Epithelial cell of esophagus (primary cell): Measurements from ENCODE around the gene TARP.
A peak's percentile ranks its signal among the peaks of the same experiment; 100 is the strongest.
"Not testable (repeated sequence)": the region's sequence is repeated elsewhere in the genome, so short reads cannot be mapped to it uniquely, and the experiment has no call there.

Experiments used
- DNase-seq: peaks from one replicate; pipeline ENCODE4 v3.0.0; 2010; ENCODE audit warnings: low read depth
- H3K4me3 ChIP-seq: 2 replicates; pipeline ENCODE4 v1.5.1; 2011; ENCODE audit warnings: mild to moderate bottlenecking, low read length, control low read depth
- TF ChIP-seq, protein P1 (sequence below): IDR thresholded peaks from 2 replicates; pipeline ENCODE4 v1.5.1; 2011; ENCODE audit warnings: low read depth, mild to moderate bottlenecking, low read length, control low read depth, inconsistent platforms; ENCODE audit not compliant: insufficient read depth; ENCODE audit errors: missing control alignments

Gene TARP

DNA sequence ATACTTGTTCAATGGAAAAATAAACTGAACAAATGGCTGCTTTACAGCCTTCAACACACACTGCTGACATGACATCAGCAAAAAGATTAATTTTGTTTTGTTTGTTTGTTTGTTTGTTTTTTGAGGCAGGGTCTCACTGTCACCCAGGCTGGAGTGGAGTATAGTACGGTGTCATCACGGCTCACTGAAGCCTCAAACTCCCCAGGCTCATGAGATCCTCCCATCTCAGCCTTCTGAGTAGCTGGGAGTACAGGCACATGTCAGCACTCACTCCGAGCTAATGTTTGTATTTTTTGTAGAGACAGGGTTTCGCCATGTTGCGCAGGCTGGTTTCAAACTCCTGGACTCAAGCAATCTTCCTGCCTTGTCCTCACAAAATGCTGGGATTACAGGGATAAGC is 10.9 kb downstream of the TARP start:
- TF ChIP-seq, protein P1, sequence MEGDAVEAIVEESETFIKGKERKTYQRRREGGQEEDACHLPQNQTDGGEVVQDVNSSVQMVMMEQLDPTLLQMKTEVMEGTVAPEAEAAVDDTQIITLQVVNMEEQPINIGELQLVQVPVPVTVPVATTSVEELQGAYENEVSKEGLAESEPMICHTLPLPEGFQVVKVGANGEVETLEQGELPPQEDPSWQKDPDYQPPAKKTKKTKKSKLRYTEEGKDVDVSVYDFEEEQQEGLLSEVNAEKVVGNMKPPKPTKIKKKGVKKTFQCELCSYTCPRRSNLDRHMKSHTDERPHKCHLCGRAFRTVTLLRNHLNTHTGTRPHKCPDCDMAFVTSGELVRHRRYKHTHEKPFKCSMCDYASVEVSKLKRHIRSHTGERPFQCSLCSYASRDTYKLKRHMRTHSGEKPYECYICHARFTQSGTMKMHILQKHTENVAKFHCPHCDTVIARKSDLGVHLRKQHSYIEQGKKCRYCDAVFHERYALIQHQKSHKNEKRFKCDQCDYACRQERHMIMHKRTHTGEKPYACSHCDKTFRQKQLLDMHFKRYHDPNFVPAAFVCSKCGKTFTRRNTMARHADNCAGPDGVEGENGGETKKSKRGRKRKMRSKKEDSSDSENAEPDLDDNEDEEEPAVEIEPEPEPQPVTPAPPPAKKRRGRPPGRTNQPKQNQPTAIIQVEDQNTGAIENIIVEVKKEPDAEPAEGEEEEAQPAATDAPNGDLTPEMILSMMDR, result no peak
- H3K4me3 ChIP-seq, result no peak overlapping the region
- DNase-seq, result no peak

DNA sequence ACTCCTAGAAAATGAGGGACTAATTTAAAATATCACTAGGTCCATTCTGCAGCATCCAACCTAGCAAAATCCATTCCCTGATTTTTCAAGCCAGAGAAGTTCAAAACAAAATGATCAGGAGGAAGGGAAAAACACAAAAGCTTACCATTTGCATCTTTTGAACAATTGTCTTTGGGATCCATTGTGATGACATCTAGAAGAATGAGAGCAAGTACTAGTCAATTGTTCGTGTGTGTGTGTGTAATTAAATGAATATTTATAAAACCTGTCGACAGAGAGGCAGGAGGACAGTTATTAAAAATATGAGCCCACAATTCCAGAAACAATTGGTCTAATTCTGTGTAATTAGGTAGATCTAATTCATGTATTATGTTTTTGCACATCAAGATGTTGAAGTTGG is 11.4 kb downstream of the TARP start:
- DNase-seq, result not testable (repeated sequence)

DNA sequence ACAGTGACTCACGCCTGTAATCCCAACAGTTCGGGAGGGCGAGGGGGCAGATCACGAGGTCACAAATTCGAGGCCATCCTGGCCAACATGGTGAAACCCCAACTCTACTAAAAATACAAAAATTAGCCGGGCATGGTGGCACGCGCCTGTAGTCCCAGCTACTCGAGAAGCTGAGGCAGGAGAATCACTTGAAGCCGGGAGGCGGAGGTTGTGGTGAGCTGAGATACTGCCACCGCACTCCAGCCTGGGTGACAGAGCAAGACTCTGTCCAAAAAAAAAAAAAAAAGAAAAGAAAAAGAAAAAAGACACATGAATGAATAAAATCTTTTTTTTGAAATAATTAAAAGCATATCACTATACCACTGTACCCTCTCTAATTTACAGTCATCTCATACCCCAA is 11.8 kb downstream of the TARP start:
- DNase-seq, H3K4me3 ChIP-seq: not testable (repeated sequence)

More for the DNA sequence above, 11.4 kb downstream of the TARP start:
- H3K4me3 ChIP-seq, result not testable (repeated sequence)

DNA sequence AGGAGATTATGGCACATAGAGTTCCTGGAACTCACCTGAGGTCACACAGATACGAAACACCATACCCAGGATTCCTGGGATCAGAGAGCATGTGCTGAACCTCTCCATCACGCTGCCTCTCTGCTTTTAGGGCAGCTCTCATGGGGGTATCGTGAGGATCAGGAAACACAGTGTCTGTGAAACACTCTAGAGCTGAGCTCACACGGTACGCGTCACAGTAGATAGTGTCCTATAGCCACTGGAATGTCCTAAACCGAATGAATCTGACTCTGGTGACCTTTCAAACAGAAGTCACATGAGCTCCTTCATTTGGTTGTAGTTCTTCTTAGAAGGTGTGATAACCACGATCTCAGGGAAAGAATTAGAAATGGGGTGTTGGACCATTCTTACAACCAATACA is 14.3 kb downstream of the TARP start:
- not testable (repeated sequence) for H3K4me3 ChIP-seq, DNase-seq

DNA sequence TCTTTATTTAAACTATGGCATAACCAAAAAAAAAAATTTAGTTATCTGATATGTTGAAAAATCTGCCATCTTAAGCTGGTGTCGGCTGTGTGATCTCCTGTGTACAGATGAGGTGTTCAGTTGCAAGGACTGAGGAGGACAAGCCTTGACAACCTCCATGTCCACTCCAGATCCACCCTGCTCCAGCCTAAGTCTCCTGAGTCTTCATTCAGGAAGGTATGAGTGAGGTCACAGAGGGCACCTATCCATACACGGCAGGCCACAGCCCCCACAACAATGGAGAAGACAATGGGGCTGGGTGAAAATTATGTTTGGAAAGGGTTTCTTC is 16.1 kb downstream of the TARP start:
- H3K4me3 ChIP-seq, result no peak overlapping the region
- TF ChIP-seq, protein P1, result no peak
- DNase-seq, result no peak

DNA sequence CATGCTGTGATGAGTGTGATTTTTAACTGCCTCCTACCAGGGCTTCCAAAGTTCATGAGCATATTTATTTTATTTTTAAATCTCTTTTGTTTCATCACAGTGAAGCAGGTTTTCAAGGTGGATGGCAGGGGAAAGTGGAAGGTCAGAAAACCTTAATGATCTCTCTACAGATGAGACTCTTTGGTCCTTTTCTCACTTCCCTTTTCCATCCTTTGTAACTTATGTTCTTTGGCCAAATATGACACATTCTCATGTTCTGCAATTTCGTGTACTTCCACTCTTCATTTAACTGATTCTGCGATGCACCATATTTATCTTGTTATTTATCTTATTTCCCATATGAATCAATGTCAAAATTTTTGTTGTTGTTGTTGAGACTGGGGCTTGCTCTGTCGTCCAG is 23.6 kb downstream of the TARP start:
- H3K4me3 ChIP-seq, DNase-seq: not testable (repeated sequence)

DNA sequence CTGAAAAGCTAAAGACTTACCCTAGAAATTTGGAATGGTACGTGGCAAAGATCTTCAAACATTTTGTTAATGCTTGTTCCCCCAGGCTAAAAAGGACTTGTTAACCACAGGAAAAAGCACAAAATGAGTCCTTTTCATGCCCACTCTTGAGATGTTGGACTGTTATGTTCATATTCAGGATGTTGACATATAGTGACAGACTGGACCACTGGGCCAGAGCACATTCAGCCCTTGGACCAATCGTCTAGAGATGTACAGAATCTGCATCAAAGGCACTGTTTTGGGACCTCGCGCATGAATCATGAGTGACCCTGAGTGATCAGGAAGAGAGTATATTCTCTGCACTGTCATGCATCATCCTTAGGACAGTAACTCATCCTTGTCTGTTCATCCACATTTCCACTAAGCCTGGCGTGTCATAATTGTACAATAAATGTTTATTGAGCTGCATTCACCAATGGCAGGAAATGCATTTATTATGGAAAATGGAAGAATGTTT is 25.3 kb downstream of the TARP start:
- TF ChIP-seq, protein P1, result no peak
- H3K4me3 ChIP-seq, result no peak overlapping the region
- DNase-seq, result no peak

DNA sequence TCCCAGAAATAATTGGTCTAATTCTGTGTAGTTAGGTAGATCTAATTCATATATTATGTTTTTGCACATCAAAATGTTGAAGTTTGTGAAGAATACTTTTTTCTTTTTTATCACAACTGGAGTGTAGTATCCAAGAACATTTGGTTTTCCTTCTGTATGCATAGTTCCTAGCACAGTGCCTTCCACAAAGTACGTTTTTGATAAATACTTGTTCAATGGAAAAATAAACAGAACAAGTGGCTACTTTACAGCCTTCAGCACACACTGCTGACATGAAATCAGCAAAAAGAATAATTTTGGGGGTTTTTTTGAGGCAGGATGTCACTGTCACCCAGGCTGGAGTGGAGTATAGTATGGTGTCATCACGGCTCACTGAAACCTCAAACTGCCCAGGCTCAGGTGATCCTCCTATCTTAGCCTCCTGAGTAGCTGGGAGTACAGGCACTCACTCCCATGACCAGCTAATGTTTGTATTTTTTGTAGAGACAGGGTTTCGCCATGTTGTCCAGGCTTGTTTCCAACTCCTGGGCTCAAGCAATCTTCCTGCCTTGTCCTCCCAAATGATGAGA is 27.9 kb downstream of the TARP start:
- H3K4me3 ChIP-seq, result no peak overlapping the region
- no peak for DNase-seq
- TF ChIP-seq, protein P1, result no peak

DNA sequence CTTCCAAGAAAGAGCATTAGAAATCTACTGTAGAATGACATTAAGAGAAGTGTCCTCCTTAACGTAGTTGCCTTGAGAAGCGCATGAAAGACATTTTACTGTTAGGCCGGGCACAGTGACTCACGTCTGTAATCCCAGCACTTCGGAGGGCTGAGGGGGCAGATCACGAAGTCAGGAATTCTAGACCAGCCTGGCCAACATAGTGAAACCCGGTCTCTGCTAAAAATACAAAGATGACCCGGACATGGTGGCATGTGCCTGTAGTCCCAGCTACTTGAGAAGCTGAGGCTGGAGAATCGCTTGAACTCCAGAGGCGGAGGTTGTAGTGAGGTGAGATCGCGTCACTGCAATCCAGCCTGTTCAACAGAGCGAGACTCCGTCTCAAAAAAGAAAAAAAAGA is 28.9 kb downstream of the TARP start:
- H3K4me3 ChIP-seq, result no peak overlapping the region
- DNase-seq, result no peak
- TF ChIP-seq, protein P1, result no peak

DNA sequence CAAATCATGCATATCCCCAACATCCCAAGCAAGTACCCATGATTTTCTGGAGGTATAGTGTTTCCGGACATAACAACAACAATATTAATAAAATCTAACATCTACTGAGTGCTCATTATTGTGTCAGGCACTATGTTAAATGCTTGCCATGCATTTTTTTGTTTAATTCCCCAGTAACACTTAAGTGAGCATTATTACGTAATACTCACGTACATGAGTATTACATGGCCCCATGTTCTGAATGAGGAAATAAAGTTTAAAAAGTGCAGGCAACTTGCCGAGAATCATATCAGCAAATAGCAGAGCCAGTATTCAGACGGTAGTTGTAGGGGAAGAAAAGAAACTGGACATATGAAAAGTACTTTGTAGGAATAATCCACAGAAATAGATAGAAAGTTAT is 30.1 kb downstream of the TARP start:
- DNase-seq, result peak; percentile 2
- H3K4me3 ChIP-seq, result not testable (repeated sequence)
